SK-N-SH treated with all-trans-retinoic acid at 6 μM for 48 hours (cell line): Measurements from ENCODE around the gene EYA4.

Experiments
- RARB ChIP-seq: fragments of 250-450 bp; sonication (Bioruptor Pico); IDR thresholded peaks from 2 replicates; pipeline ENCODE4 v1.8.0; 2021; ENCODE audit warnings: mild to moderate bottlenecking, moderate library complexity
- ZFP3 ChIP-seq: fragments of 250-450 bp; sonication (Bioruptor Pico); IDR thresholded peaks from 2 replicates; pipeline ENCODE4 v1.5.0; 2020; ENCODE audit warnings: mild to moderate bottlenecking, moderate library complexity
- TF ChIP-seq, protein P1 (sequence below): fragments of 250-450 bp; sonication (Bioruptor Pico); IDR thresholded peaks from 2 replicates; pipeline ENCODE4 v1.5.0; 2020; ENCODE audit warnings: mild to moderate bottlenecking, moderate library complexity

DNA sequence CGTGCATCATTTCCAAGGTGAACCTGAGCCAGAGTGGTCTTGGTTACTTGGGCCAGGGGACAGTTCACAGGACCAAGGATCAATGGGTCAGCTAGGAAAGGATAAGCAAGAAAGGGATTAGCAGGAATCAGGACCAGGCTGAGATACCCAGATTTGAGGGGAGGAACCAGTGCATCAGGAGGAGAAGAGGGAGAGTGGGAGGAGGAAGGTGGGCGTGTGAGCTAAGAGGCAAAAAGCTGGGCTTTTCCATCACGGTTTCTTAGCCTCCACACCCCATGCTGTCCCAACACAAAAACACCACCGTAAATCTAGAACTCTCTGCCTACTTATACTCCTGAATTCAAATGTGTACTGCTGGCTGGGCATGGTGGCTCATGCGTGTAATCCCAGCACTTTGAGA, 27.5 kb downstream of the EYA4 start:
- TF ChIP-seq, protein P1, sequence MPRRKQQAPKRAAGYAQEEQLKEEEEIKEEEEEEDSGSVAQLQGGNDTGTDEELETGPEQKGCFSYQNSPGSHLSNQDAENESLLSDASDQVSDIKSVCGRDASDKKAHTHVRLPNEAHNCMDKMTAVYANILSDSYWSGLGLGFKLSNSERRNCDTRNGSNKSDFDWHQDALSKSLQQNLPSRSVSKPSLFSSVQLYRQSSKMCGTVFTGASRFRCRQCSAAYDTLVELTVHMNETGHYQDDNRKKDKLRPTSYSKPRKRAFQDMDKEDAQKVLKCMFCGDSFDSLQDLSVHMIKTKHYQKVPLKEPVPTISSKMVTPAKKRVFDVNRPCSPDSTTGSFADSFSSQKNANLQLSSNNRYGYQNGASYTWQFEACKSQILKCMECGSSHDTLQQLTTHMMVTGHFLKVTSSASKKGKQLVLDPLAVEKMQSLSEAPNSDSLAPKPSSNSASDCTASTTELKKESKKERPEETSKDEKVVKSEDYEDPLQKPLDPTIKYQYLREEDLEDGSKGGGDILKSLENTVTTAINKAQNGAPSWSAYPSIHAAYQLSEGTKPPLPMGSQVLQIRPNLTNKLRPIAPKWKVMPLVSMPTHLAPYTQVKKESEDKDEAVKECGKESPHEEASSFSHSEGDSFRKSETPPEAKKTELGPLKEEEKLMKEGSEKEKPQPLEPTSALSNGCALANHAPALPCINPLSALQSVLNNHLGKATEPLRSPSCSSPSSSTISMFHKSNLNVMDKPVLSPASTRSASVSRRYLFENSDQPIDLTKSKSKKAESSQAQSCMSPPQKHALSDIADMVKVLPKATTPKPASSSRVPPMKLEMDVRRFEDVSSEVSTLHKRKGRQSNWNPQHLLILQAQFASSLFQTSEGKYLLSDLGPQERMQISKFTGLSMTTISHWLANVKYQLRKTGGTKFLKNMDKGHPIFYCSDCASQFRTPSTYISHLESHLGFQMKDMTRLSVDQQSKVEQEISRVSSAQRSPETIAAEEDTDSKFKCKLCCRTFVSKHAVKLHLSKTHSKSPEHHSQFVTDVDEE (CRISPR knock-in tag) = no peak
- TF ChIP-seq ZFP3 (CRISPR knock-in tag) (no peak), RARB (CRISPR knock-in tag) (no peak)
